ENCODE data around the gene VDAC2.

GRCh38 chr10:75240329-75241076, 29.9 kb downstream of the VDAC2 start:
- TF ChIP-seq SUZ12 (IDR thresholded peaks at IDR 0.05; ENCODE audit: extremely low read depth, insufficient read depth, insufficient read length): no peak
- TF ChIP-seq YY1 (IDR thresholded peaks at IDR 0.05; ENCODE audit: insufficient read depth, insufficient read length): no peak
